ENCODE measurements around the gene UHRF2.

The UHRF2 gene

GRCh38 chr9:6428940-6429889 is 16.2 kb downstream of the UHRF2 start:
- H3K9me3 ChIP-seq (ENCODE audit: control insufficient read depth, insufficient read depth, low read depth, low read length), result no peaks in the 10 kb centered on the region
- H3K4me1 ChIP-seq (ENCODE audit: control insufficient read depth, insufficient read depth, low read length), result no peaks in the 10 kb centered on the region
- no peaks in the 10 kb centered on the region for H3K27me3 ChIP-seq (ENCODE audit: control insufficient read depth, insufficient read depth, low read length)
- H3K36me3 ChIP-seq (ENCODE audit: control insufficient read depth, insufficient read depth, low read length), result peaks cover 17% of the 10 kb centered on the region
- no peak overlapping the region for H3K9ac ChIP-seq (ENCODE audit: low read length)
- no peak overlapping the region for H3K4me3 ChIP-seq (ENCODE audit: low read depth, low read length)
- no peak overlapping the region for H3K27ac ChIP-seq (ENCODE audit: low read depth, low read length)

- Histone ChIP-seq H3K9me3 (ENCODE audit: control insufficient read depth, insufficient read depth, low read depth, low read length) (no peaks in the 10 kb centered on the region), H3K27me3 (ENCODE audit: control insufficient read depth, insufficient read depth, low read length) (no peaks in the 10 kb centered on the region), H3K4me3 (ENCODE audit: low read depth, low read length) (no peak overlapping the region), H3K4me1 (ENCODE audit: control insufficient read depth, insufficient read depth, low read length) (no peaks in the 10 kb centered on the region), H3K36me3 (ENCODE audit: control insufficient read depth, insufficient read depth, low read length) (peaks cover 15% of the 10 kb centered on the region), H3K27ac (ENCODE audit: low read depth, low read length) (no peak overlapping the region), H3K9ac (ENCODE audit: low read length) (no peak overlapping the region)
Measured at GRCh38 chr9:6431038-6431437, 18.0 kb downstream of the UHRF2 start.

GRCh38 chr9:6433410-6433809 is 20.4 kb downstream of the UHRF2 start:
- Histone ChIP-seq H3K9ac (ENCODE audit: low read length) (no peak overlapping the region), H3K36me3 (ENCODE audit: control insufficient read depth, insufficient read depth, low read length) (peaks cover 19% of the 10 kb centered on the region), H3K9me3 (ENCODE audit: control insufficient read depth, insufficient read depth, low read depth, low read length) (no peaks in the 10 kb centered on the region), H3K4me3 (ENCODE audit: low read depth, low read length) (no peak overlapping the region), H3K4me1 (ENCODE audit: control insufficient read depth, insufficient read depth, low read length) (no peaks in the 10 kb centered on the region), H3K27ac (ENCODE audit: low read depth, low read length) (no peak overlapping the region), H3K27me3 (ENCODE audit: control insufficient read depth, insufficient read depth, low read length) (no peaks in the 10 kb centered on the region)

- Histone ChIP-seq H3K9me3 (ENCODE audit: control insufficient read depth, insufficient read depth, low read depth, low read length) (no peaks in the 10 kb centered on the region), H3K4me3 (ENCODE audit: low read depth, low read length) (no peak overlapping the region), H3K4me1 (ENCODE audit: control insufficient read depth, insufficient read depth, low read length) (no peaks in the 10 kb centered on the region), H3K9ac (ENCODE audit: low read length) (no peak overlapping the region), H3K27ac (ENCODE audit: low read depth, low read length) (no peak overlapping the region), H3K27me3 (ENCODE audit: control insufficient read depth, insufficient read depth, low read length) (no peaks in the 10 kb centered on the region), H3K36me3 (ENCODE audit: control insufficient read depth, insufficient read depth, low read length) (peaks cover 13% of the 10 kb centered on the region)
Measured at GRCh38 chr9:6439051-6439703, 26.2 kb downstream of the UHRF2 start.

DNA sequence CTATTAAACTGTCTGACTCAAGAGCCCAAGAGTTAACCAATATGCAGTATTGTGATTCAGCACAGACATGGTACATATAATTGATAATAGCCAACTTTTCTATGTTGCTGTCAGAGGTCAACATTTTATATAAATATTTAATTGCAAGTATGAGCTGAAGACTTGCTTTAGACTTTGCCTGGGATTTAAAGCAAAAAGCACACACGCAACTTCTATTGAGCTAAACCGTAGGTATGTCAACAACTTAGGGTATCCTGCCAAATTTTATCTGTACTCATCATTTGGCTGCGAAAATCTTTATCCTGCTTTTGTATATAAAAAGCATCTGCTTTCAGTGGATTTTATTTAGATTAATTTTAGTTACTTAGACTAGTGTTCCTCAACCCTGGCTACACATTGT is 27.4 kb downstream of the UHRF2 start:
- H3K4me3 ChIP-seq (ENCODE audit: low read depth, low read length), result no peak overlapping the region
- no peaks in the 10 kb centered on the region for H3K27me3 ChIP-seq (ENCODE audit: control insufficient read depth, insufficient read depth, low read length)
- no peak overlapping the region for H3K27ac ChIP-seq (ENCODE audit: low read depth, low read length)
- no peaks in the 10 kb centered on the region for H3K9me3 ChIP-seq (ENCODE audit: control insufficient read depth, insufficient read depth, low read depth, low read length)
- no peak overlapping the region for H3K9ac ChIP-seq (ENCODE audit: low read length)
- no peaks in the 10 kb centered on the region for H3K4me1 ChIP-seq (ENCODE audit: control insufficient read depth, insufficient read depth, low read length)
- H3K36me3 ChIP-seq (ENCODE audit: control insufficient read depth, insufficient read depth, low read length), result peaks cover 9% of the 10 kb centered on the region

DNA sequence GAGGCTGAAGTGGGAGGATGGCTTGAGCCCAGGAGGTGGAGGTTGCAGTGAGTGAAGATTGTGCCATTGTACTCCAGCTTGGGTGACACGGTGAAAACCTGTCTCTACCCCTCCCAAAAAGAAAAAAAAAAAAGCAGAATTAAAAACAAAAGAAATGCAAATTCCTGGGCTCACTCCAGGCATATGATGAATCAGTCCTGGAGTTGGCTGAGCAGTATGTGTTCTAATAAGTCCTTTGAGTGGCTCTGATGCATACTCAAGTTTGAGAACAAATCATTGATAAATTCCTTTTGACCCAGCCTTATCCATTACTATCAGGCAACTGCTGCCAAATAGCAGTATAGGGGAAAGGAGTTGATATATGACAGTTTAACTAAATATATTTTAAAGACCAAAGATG is 28.3 kb downstream of the UHRF2 start:
- Histone ChIP-seq H3K27ac (ENCODE audit: low read depth, low read length) (no peak overlapping the region), H3K27me3 (ENCODE audit: control insufficient read depth, insufficient read depth, low read length) (no peaks in the 10 kb centered on the region), H3K4me1 (ENCODE audit: control insufficient read depth, insufficient read depth, low read length) (no peaks in the 10 kb centered on the region), H3K9me3 (ENCODE audit: control insufficient read depth, insufficient read depth, low read depth, low read length) (no peaks in the 10 kb centered on the region), H3K36me3 (ENCODE audit: control insufficient read depth, insufficient read depth, low read length) (peaks cover 9% of the 10 kb centered on the region), H3K4me3 (ENCODE audit: low read depth, low read length) (no peak overlapping the region), H3K9ac (ENCODE audit: low read length) (no peak overlapping the region)

GRCh38 chr9:6443661-6444060 is 30.7 kb downstream of the UHRF2 start:
- no peaks in the 10 kb centered on the region for H3K36me3 ChIP-seq (ENCODE audit: control insufficient read depth, insufficient read depth, low read length)
- no peaks in the 10 kb centered on the region for H3K9me3 ChIP-seq (ENCODE audit: control insufficient read depth, insufficient read depth, low read depth, low read length)
- H3K9ac ChIP-seq (ENCODE audit: low read length), result no peak overlapping the region
- H3K4me1 ChIP-seq (ENCODE audit: control insufficient read depth, insufficient read depth, low read length), result 0 out of 2 replicates have a peak, but pooled peaks cover 3% of the 10 kb centered on the region
- H3K27me3 ChIP-seq (ENCODE audit: control insufficient read depth, insufficient read depth, low read length), result no peaks in the 10 kb centered on the region
- H3K27ac ChIP-seq (ENCODE audit: low read depth, low read length), result no peak overlapping the region
- no peak overlapping the region for H3K4me3 ChIP-seq (ENCODE audit: low read depth, low read length)

- Histone ChIP-seq H3K27ac (ENCODE audit: low read depth, low read length) (no peak overlapping the region), H3K27me3 (ENCODE audit: control insufficient read depth, insufficient read depth, low read length) (no peaks in the 10 kb centered on the region), H3K9me3 (ENCODE audit: control insufficient read depth, insufficient read depth, low read depth, low read length) (no peaks in the 10 kb centered on the region), H3K4me3 (ENCODE audit: low read depth, low read length) (no peak overlapping the region), H3K36me3 (ENCODE audit: control insufficient read depth, insufficient read depth, low read length) (no peaks in the 10 kb centered on the region), H3K4me1 (ENCODE audit: control insufficient read depth, insufficient read depth, low read length) (peaks cover 7% of the 10 kb centered on the region; the same call in 1 of the 2 replicates), H3K9ac (ENCODE audit: low read length) (no peak overlapping the region)
Measured at GRCh38 chr9:6444128-6444527, 31.1 kb downstream of the UHRF2 start.

DNA sequence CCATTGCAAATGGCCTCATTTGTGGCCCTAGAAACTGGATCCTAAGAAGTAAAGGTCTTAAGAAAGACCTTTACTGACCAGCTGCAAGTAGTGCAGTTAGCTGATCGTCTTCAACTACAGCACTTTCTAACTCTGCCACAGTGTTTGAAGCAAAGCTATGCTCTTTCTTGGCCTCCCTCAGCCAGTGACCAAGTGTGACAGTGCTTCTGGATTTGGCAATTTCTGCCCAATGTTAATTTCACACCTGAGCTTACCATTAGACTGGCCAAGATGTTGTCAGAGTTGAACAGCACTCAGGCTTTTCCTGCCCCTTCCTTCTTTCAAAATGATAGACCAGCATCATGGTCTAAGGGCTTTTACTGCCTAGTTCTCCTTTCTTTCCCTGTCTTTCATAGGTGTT is 36.1 kb downstream of the UHRF2 start:
- Histone ChIP-seq H3K36me3 (ENCODE audit: control insufficient read depth, insufficient read depth, low read length) (no peaks in the 10 kb centered on the region), H3K4me1 (ENCODE audit: control insufficient read depth, insufficient read depth, low read length) (peaks cover 14% of the 10 kb centered on the region; the same call in 1 of the 2 replicates), H3K9ac (ENCODE audit: low read length) (no peak overlapping the region), H3K4me3 (ENCODE audit: low read depth, low read length) (no peak overlapping the region), H3K27ac (ENCODE audit: low read depth, low read length) (no peak overlapping the region), H3K27me3 (ENCODE audit: control insufficient read depth, insufficient read depth, low read length) (no peaks in the 10 kb centered on the region), H3K9me3 (ENCODE audit: control insufficient read depth, insufficient read depth, low read depth, low read length) (no peaks in the 10 kb centered on the region)

GRCh38 chr9:6449645-6450044 is 36.6 kb downstream of the UHRF2 start:
- Histone ChIP-seq H3K9ac (ENCODE audit: low read length) (no peak overlapping the region), H3K4me3 (ENCODE audit: low read depth, low read length) (no peak overlapping the region), H3K36me3 (ENCODE audit: control insufficient read depth, insufficient read depth, low read length) (no peaks in the 10 kb centered on the region), H3K9me3 (ENCODE audit: control insufficient read depth, insufficient read depth, low read depth, low read length) (no peaks in the 10 kb centered on the region), H3K27ac (ENCODE audit: low read depth, low read length) (no peak overlapping the region), H3K27me3 (ENCODE audit: control insufficient read depth, insufficient read depth, low read length) (no peaks in the 10 kb centered on the region), H3K4me1 (ENCODE audit: control insufficient read depth, insufficient read depth, low read length) (peaks cover 14% of the 10 kb centered on the region; the same call in 1 of the 2 replicates)
